K562 (cell line): ENCODE measurements around the gene MPC1. TPM values are rescaled to one million over a fixed set of nuclear protein-coding genes. Genes with fewer than 3 reads are reported as not detected.

Source experiments
- BHLHE40 ChIP-seq: IDR thresholded peaks from 2 replicates; pipeline ENCODE4 v1.6.1; 2011; ENCODE audit warnings: low read length, improper control_type of control experiment
- COPS2 ChIP-seq: fragments of 450-650 bp; conservative IDR thresholded peaks from 2 replicates; pipeline ENCODE4 v1.6.1; 2016; ENCODE audit warnings: mild to moderate bottlenecking, moderate library complexity
- ETS2 ChIP-seq: IDR thresholded peaks from 2 replicates; pipeline ENCODE4 v1.6.1; 2016; ENCODE audit warnings: borderline replicate concordance, missing genetic modification characterization, mild to moderate bottlenecking, moderate library complexity, missing compliant biosample characterization; ENCODE audit not compliant: poor library complexity, severe bottlenecking
- FOXK2 ChIP-seq, 2 experiments: fragments of 450-650 bp; IDR thresholded peaks in 1 of 2; conservative IDR thresholded peaks in 1 of 2; 2 replicates each; pipeline ENCODE4 v1.6.1; 2016; ENCODE audit warnings: low read depth in 2 of 2, mild to moderate bottlenecking in 1 of 2
- FUS ChIP-seq: fragments of 200-400 bp; formaldehyde crosslinking; optimal IDR thresholded peaks from 2 replicates; pipeline ENCODE3; 2017; ENCODE audit warnings: low read depth, low read length
- HNRNPK ChIP-seq: fragments of 200-400 bp; formaldehyde crosslinking; IDR thresholded peaks from one replicate; pipeline ENCODE4 v1.6.1; 2018; ENCODE audit warnings: mild to moderate bottlenecking, low read depth, low read length; ENCODE audit not compliant: poor library complexity, severe bottlenecking
- MAZ ChIP-seq, 2 experiments: fragments of 450-650 bp in 1 of 2; sonication (generic) in 1 of 2; formaldehyde crosslinking; IDR thresholded peaks in 1 of 2; conservative IDR thresholded peaks in 1 of 2; 2 replicates each; pipeline versions ENCODE4 v1.4.0 to v1.5.0; 2020; ENCODE audit warnings: mild to moderate bottlenecking in 1 of 2, missing genetic modification reagents in 1 of 2
- NR2C1 ChIP-seq, 2 experiments: fragments of 450-650 bp; IDR thresholded peaks; 2 replicates each; pipeline ENCODE4 v1.6.1; 2017; ENCODE audit warnings: mild to moderate bottlenecking in 2 of 2, antibody characterized with exemption in 1 of 2, inconsistent platforms in 1 of 2, missing compliant biosample characterization in 1 of 2, missing genetic modification characterization in 1 of 2
- POLR3A ChIP-seq: IDR thresholded peaks from 2 replicates; pipeline ENCODE4 v1.6.1; 2011; ENCODE audit warnings: borderline replicate concordance, mild to moderate bottlenecking, moderate library complexity; ENCODE audit not compliant: insufficient read length, insufficient read depth; ENCODE audit errors: extremely low read depth
- PRPF4 ChIP-seq: fragments of 200-400 bp; formaldehyde crosslinking; IDR thresholded peaks from one replicate; pipeline ENCODE4 v1.6.1; 2017; ENCODE audit warnings: low read length, low read depth, mild to moderate bottlenecking; ENCODE audit not compliant: insufficient read depth, poor library complexity, severe bottlenecking
- RHOXF2B ChIP-seq: fragments of 250-450 bp; sonication (Bioruptor Pico); conservative IDR thresholded peaks from 2 replicates; pipeline ENCODE4 v1.5.1; 2021
- TEAD2 ChIP-seq: fragments of 450-650 bp; IDR thresholded peaks from 2 replicates; pipeline ENCODE4 v1.6.1; 2016; ENCODE audit warnings: missing genetic modification characterization, control low read depth, missing compliant biosample characterization
- YBX1 ChIP-seq: fragments of 450-650 bp; IDR thresholded peaks from 2 replicates; pipeline ENCODE4 v1.7.1; 2016; ENCODE audit warnings: mild to moderate bottlenecking
- ZBTB17 ChIP-seq: fragments of 450-650 bp; formaldehyde crosslinking; IDR thresholded peaks from 2 replicates; pipeline ENCODE4 v1.4.0; 2020; ENCODE audit warnings: mild to moderate bottlenecking
- ZFX ChIP-seq: sonication (generic); formaldehyde crosslinking; IDR thresholded peaks from 2 replicates; pipeline ENCODE4 v1.8.0; 2022; ENCODE audit warnings: mild to moderate bottlenecking, missing genetic modification reagents, moderate library complexity
- ZNF707 ChIP-seq: fragments of 250-450 bp; sonication (Bioruptor Pico); conservative IDR thresholded peaks from 2 replicates; pipeline ENCODE4 v1.8.0; 2022; ENCODE audit warnings: inconsistent platforms, mild to moderate bottlenecking, moderate library complexity
- ZNF75A ChIP-seq: fragments of 450-650 bp; formaldehyde crosslinking; IDR thresholded peaks from 2 replicates; pipeline ENCODE4 v1.4.0; 2020; ENCODE audit warnings: mild to moderate bottlenecking
- ZNF785 ChIP-seq: fragments of 250-450 bp; sonication (Bioruptor Pico); IDR thresholded peaks from 2 replicates; pipeline ENCODE4 v1.4.0; 2020; ENCODE audit warnings: mild to moderate bottlenecking
- polyA plus RNA-seq, 8 experiments: library from polyadenylated mRNA; depleted of rRNA in 4 of 8; stranded (reverse) in 5 of 8; unstranded in 3 of 8; fragments of >200 nt; fragmentation: Nextera tagmentation in 2 of 8; fragmentation: Illumina TruSeq in 1 of 8; extraction: Ambion mirVana in 2 of 8; extraction: Trizol in 1 of 8; gene quantifications; 2 replicates each; pipeline versions ENCODE4 v1.2.1 to v1.2.3, GENCODE V29; 2011 to 2014; ENCODE audit warnings: inconsistent platforms in 1 of 8, missing spikeins in 1 of 8
- total RNA-seq, 7 experiments: library from RNA; depleted of rRNA in 6 of 7; stranded (reverse); fragments of >200 nt in 6 of 7; fragmentation: Illumina TruSeq in 2 of 7; extraction: Trizol in 2 of 7; gene quantifications; 2 replicates each; pipeline versions ENCODE4 v1.2.1 to v1.2.3, GENCODE V29; 2011 to 2021; ENCODE audit warnings: low replicate concordance in 1 of 7
- TF ChIP-seq, protein P1 (sequence below): sonication (generic); formaldehyde crosslinking; IDR thresholded peaks from 2 replicates; pipeline ENCODE4 v1.8.1; 2023; ENCODE audit warnings: mild to moderate bottlenecking, missing genetic modification reagents
- TF ChIP-seq, protein P2 (sequence below): fragments of 450-650 bp; IDR thresholded peaks from 2 replicates; pipeline ENCODE4 v1.6.1; 2016
- TF ChIP-seq, protein P3 (sequence below): fragments of 450-650 bp; formaldehyde crosslinking; IDR thresholded peaks from 2 replicates; pipeline ENCODE4 v1.4.0; 2020; ENCODE audit warnings: mild to moderate bottlenecking
- TF ChIP-seq, protein P4 (sequence below), 2 experiments: fragments of 450-650 bp; IDR thresholded peaks; 2 replicates each; pipeline ENCODE4 v1.6.1; 2016

The MPC1 gene
- total and polyA plus RNA-seq, 9 of the 15 experiments (the other 6 are each of a cell fraction or from before 2014, with no cell fraction given) = 78.6 to 185 (median 138) TPM

DNA sequence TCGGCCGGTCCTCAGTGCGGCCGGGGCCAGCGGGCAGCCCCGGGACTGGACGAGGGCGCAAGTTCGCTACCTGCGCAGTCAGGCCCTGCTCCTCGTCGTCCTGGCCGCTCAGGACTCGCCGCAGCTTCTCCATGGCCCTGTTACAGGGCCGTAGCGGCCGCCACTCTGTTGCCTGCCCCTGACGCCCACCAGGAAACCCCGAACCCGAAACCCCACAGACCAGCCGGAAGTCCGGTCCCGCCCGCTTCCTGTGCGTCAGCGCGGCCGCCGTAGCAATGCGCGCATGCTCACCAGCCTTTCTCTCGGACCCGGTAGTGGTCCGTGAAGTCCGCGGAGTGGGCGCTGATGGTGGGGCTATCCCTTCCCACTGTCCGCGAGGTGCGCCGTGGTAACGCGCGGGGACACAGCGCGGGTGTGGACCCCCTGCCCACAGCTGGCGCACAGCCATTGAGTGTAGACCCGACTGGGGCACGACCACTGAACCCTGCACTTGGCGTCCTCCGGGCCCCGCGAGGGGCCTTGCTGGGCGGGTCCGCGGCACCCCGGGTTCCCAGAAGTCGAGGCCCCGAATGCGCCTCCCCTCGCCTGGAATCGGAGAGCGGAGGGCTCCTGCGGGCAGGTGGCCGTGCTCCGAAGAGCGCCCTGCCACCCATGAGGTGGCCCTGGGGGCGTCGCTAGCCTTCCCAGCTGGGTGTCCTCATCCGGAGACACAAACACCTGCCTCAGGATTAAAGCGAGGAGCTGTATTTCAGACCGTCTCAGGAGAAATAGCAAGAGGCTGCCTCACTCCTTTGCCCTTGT, 40.2 kb downstream of the MPC1 start, which contains the start of gene SFT2D1 (continued):
- TF ChIP-seq, protein P1, sequence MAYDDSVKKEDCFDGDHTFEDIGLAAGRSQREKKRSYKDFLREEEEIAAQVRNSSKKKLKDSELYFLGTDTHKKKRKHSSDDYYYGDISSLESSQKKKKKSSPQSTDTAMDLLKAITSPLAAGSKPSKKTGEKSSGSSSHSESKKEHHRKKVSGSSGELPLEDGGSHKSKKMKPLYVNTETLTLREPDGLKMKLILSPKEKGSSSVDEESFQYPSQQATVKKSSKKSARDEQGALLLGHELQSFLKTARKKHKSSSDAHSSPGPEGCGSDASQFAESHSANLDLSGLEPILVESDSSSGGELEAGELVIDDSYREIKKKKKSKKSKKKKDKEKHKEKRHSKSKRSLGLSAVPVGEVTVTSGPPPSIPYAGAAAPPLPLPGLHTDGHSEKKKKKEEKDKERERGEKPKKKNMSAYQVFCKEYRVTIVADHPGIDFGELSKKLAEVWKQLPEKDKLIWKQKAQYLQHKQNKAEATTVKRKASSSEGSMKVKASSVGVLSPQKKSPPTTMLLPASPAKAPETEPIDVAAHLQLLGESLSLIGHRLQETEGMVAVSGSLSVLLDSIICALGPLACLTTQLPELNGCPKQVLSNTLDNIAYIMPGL (CRISPR knock-in tag) = 0 out of 2 replicates have a peak, but pooled peaks have one; percentile 7
- TF ChIP-seq ZNF707 (CRISPR knock-in tag) (no peak), POLR3A (no peak), ZNF75A (no peak), HNRNPK (no peak), NR2C1 (IDR thresholded peaks at IDR 0.05) (peak; percentile 40; the same call in 1 of the 2 replicates), NR2C1 (tag; IDR thresholded peaks at IDR 0.05) (no peak), YBX1 (no peak), MAZ (CRISPR knock-in tag; conservative IDR thresholded peaks at IDR 0.05 in 1 of 2, IDR thresholded peaks at IDR 0.05 in 1 of 2) (peak; percentile 68 to 78), FUS (peak; percentile 12), ETS2 (tag) (no peak), FOXK2 (conservative IDR thresholded peaks at IDR 0.05 in 1 of 2, IDR thresholded peaks at IDR 0.05 in 1 of 2; ENCODE audit: low read depth in 2 of 2) (no peak), COPS2 (no peak), ZNF785 (CRISPR knock-in tag) (no peak), BHLHE40 (no peak), PRPF4 (no peak), RHOXF2B (CRISPR knock-in tag) (0 out of 2 replicates have a peak, but pooled peaks have one; percentile 76), ZFX (CRISPR knock-in tag) (peak; percentile 91), TEAD2 (no peak), ZBTB17 (CRISPR knock-in tag) (0 out of 2 replicates have a peak, but pooled peaks have one; percentile 36)
- TF ChIP-seq, protein P2, sequence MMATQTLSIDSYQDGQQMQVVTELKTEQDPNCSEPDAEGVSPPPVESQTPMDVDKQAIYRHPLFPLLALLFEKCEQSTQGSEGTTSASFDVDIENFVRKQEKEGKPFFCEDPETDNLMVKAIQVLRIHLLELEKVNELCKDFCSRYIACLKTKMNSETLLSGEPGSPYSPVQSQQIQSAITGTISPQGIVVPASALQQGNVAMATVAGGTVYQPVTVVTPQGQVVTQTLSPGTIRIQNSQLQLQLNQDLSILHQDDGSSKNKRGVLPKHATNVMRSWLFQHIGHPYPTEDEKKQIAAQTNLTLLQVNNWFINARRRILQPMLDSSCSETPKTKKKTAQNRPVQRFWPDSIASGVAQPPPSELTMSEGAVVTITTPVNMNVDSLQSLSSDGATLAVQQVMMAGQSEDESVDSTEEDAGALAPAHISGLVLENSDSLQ = 0 out of 2 replicates have a peak, but pooled peaks have one; percentile 15
- TF ChIP-seq, protein P3, sequence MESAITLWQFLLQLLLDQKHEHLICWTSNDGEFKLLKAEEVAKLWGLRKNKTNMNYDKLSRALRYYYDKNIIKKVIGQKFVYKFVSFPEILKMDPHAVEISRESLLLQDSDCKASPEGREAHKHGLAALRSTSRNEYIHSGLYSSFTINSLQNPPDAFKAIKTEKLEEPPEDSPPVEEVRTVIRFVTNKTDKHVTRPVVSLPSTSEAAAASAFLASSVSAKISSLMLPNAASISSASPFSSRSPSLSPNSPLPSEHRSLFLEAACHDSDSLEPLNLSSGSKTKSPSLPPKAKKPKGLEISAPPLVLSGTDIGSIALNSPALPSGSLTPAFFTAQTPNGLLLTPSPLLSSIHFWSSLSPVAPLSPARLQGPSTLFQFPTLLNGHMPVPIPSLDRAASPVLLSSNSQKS (CRISPR knock-in tag) = no peak
- TF ChIP-seq, protein P4, sequence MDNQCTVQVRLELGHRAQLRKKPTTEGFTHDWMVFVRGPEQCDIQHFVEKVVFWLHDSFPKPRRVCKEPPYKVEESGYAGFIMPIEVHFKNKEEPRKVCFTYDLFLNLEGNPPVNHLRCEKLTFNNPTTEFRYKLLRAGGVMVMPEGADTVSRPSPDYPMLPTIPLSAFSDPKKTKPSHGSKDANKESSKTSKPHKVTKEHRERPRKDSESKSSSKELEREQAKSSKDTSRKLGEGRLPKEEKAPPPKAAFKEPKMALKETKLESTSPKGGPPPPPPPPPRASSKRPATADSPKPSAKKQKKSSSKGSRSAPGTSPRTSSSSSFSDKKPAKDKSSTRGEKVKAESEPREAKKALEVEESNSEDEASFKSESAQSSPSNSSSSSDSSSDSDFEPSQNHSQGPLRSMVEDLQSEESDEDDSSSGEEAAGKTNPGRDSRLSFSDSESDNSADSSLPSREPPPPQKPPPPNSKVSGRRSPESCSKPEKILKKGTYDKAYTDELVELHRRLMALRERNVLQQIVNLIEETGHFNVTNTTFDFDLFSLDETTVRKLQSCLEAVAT (IDR thresholded peaks at IDR 0.05) = no peak
